ENCODE measurements around the gene CREB3L1. TPM values are rescaled to one million over a fixed set of nuclear protein-coding genes. Genes with fewer than 3 reads are reported as not detected.
A peak's percentile ranks its signal among the peaks of the same experiment; 100 is the strongest.

CREB3L1 gene
- total and polyA plus RNA-seq, 2 of the 13 experiments (the other 11 are each of a cell fraction or from before 2014, with no cell fraction given), result not detected

- TF ChIP-seq TIGD3 (CRISPR knock-in tag; IDR thresholded peaks at IDR 0.05; ENCODE audit: borderline replicate concordance) (no peak), ZNF589 (CRISPR knock-in tag; conservative IDR thresholded peaks at IDR 0.05) (no peak), ZNF562 (CRISPR knock-in tag; IDR thresholded peaks at IDR 0.05; ENCODE audit: borderline replicate concordance) (no peak), SMC3 (IDR thresholded peaks at IDR 0.05; ENCODE audit: low read length) (no peak), TGIF2 (CRISPR knock-in tag; IDR thresholded peaks at IDR 0.05) (no peak), ZNF83 (CRISPR knock-in tag; IDR thresholded peaks at IDR 0.05; ENCODE audit: borderline replicate concordance) (no peak), ZNF350 (CRISPR knock-in tag; IDR thresholded peaks at IDR 0.05; ENCODE audit: borderline replicate concordance, low read depth) (no peak), RORA (CRISPR knock-in tag; IDR thresholded peaks at IDR 0.05) (no peak), FOSL2 (CRISPR knock-in tag; IDR thresholded peaks at IDR 0.05) (peak; percentile 74), GPN1 (CRISPR knock-in tag; IDR thresholded peaks at IDR 0.05; ENCODE audit: borderline replicate concordance) (no peak), ZSCAN30 (CRISPR knock-in tag; IDR thresholded peaks at IDR 0.05) (no peak), KLF6 (CRISPR knock-in tag; IDR thresholded peaks at IDR 0.05) (no peak), ZNF616 (CRISPR knock-in tag; IDR thresholded peaks at IDR 0.05; ENCODE audit: low read depth) (no peak), HIVEP1 (CRISPR knock-in tag; IDR thresholded peaks at IDR 0.05) (no peak), CCDC6 (CRISPR knock-in tag; IDR thresholded peaks at IDR 0.05) (no peak), ZNF264 (CRISPR knock-in tag; IDR thresholded peaks at IDR 0.05) (no peak), ISX (CRISPR knock-in tag; conservative IDR thresholded peaks at IDR 0.05) (no peak), NR2F6 (IDR thresholded peaks at IDR 0.05) (peak; percentile 99), NR2F6 (CRISPR knock-in tag; IDR thresholded peaks at IDR 0.05) (peak; percentile 98), SETDB1 (CRISPR knock-in tag; IDR thresholded peaks at IDR 0.05; ENCODE audit: borderline replicate concordance) (no peak)
- TF ChIP-seq, protein P1, sequence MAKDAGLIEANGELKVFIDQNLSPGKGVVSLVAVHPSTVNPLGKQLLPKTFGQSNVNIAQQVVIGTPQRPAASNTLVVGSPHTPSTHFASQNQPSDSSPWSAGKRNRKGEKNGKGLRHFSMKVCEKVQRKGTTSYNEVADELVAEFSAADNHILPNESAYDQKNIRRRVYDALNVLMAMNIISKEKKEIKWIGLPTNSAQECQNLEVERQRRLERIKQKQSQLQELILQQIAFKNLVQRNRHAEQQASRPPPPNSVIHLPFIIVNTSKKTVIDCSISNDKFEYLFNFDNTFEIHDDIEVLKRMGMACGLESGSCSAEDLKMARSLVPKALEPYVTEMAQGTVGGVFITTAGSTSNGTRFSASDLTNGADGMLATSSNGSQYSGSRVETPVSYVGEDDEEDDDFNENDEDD (CRISPR knock-in tag; IDR thresholded peaks at IDR 0.05; ENCODE audit: borderline replicate concordance), result no peak
- TF ChIP-seq, protein P2, sequence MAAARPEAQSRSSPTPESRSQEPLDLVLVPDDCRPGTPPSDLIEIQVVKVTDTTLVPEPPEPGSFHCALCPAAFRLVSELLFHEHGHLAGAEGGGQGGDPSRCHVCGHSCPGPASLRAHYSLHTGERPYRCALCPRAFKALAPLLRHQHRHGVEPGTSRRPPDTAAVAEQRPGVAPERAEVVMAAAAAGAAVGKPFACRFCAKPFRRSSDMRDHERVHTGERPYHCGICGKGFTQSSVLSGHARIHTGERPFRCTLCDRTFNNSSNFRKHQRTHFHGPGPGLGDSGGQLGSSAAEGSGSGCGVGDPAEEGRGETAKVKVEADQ (CRISPR knock-in tag; IDR thresholded peaks at IDR 0.05; ENCODE audit: borderline replicate concordance), result no peak
- TF ChIP-seq, protein P3, sequence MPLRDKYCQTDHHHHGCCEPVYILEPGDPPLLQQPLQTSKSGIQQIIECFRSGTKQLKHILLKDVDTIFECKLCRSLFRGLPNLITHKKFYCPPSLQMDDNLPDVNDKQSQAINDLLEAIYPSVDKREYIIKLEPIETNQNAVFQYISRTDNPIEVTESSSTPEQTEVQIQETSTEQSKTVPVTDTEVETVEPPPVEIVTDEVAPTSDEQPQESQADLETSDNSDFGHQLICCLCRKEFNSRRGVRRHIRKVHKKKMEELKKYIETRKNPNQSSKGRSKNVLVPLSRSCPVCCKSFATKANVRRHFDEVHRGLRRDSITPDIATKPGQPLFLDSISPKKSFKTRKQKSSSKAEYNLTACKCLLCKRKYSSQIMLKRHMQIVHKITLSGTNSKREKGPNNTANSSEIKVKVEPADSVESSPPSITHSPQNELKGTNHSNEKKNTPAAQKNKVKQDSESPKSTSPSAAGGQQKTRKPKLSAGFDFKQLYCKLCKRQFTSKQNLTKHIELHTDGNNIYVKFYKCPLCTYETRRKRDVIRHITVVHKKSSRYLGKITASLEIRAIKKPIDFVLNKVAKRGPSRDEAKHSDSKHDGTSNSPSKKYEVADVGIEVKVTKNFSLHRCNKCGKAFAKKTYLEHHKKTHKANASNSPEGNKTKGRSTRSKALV (CRISPR knock-in tag; IDR thresholded peaks at IDR 0.05), result 0 out of 2 replicates have a peak, but pooled peaks have one; percentile 42
- TF ChIP-seq, protein P4, sequence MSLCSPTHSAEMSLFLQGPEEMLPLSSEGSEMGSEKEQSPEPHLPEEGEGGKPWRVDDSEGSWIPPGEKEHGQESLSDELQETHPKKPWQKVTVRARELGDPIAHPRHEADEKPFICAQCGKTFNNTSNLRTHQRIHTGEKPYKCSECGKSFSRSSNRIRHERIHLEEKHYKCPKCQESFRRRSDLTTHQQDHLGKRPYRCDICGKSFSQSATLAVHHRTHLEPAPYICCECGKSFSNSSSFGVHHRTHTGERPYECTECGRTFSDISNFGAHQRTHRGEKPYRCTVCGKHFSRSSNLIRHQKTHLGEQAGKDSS (CRISPR knock-in tag; IDR thresholded peaks at IDR 0.05; ENCODE audit: borderline replicate concordance, low read depth), result no peak
These were observed 3.8 kb upstream of the CREB3L1 start (continued) for GRCh38 chr11:46273511-46274205.
